Esophagus squamous epithelium (tissue), 4 donors: Measurements from ENCODE around the gene PAPOLA.

Experiments used
- CTCF ChIP-seq, 6 experiments: fragments of 450-650 bp in 4 of 6; fragments of 200-600 bp in 2 of 6; sonication (generic) in 2 of 6; IDR thresholded peaks; one replicate each; pipeline ENCODE4 v1.5.1; 2016 to 2019; ENCODE audit warnings: antibody characterized with exemption in 6 of 6, mild to moderate bottlenecking in 4 of 6, moderate library complexity in 4 of 6
- POLR2A ChIP-seq, 4 donors: fragments of 450-650 bp; IDR thresholded peaks; one replicate each; pipeline ENCODE4 v1.6.1; 2017; ENCODE audit warnings: antibody characterized with exemption in 4 of 4, mild to moderate bottlenecking in 4 of 4, moderate library complexity in 3 of 4

GRCh38 chr14:96493178-96493577 is 9.0 kb upstream of the PAPOLA start:
- no peak for TF ChIP-seq CTCF (IDR thresholded peaks at IDR 0.05)
- no peak for TF ChIP-seq POLR2A (IDR thresholded peaks at IDR 0.05)
